ENCODE results near the gene SOX18. TPM values are rescaled to one million over a fixed set of nuclear protein-coding genes. Genes with fewer than 3 reads are reported as not detected.

SOX18 gene
- total and polyA plus RNA-seq, 2 of the 13 experiments (the other 11 are each of a cell fraction or from before 2014, with no cell fraction given), result 1.6 to 1.9 TPM

DNA sequence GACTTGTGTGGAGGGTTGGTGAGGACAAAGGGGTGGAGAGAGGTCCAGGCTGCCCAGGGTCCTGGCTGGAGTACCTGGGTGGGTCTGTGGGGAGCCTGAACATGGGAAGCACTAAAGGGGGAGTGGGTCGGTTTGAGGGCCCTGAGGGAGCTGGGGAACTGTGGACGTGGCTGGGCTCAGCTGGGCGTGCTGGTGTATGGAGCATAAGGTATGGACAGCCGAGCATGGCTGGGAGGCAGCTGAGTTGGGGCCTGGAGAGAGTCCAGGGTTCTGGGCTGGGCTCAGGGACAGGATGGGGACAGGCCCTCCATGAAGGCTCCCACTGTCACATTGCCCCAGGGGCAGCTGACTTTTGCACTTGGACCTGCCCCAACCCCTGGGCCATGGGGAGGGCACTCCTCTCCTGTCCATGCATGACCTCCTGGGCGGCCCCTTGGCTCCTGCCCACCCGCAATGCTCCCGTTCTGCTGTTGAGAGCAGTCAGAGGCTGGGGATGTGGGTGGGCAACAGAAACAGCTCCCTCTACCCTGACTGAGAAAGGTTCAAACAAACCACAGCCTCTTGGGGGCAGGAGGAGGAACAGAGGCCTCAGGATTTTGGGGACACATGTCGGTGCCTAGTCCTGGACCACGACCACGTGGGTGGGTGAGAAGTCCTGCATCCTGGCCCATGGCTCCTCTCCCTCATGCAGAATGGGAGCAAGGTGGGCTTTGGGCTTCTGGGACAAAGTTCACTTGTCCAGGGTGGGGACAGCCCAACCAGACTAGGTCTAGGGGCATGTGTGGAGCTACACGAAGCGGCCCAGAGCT is 9.0 kb downstream of the SOX18 start (continued):
- TF ChIP-seq NFKBIZ (CRISPR knock-in tag; IDR thresholded peaks at IDR 0.05) (no peak), DNMT3B (CRISPR knock-in tag; conservative IDR thresholded peaks at IDR 0.05) (no peak), ARID4A (CRISPR knock-in tag; IDR thresholded peaks at IDR 0.05; ENCODE audit: borderline replicate concordance) (0 out of 2 replicates have a peak, but pooled peaks have one; percentile 45), ZNF180 (CRISPR knock-in tag; IDR thresholded peaks at IDR 0.05; ENCODE audit: borderline replicate concordance, low read depth) (no peak; the same call in 1 of the 2 replicates), AFF4 (CRISPR knock-in tag; IDR thresholded peaks at IDR 0.05) (no peak), SMAD9 (CRISPR knock-in tag; IDR thresholded peaks at IDR 0.05) (0 out of 2 replicates have a peak, but pooled peaks have one; percentile 13), HMGA1 (CRISPR knock-in tag; conservative IDR thresholded peaks at IDR 0.05) (no peak), BCL3 (CRISPR knock-in tag; IDR thresholded peaks at IDR 0.05) (no peak), BORCS8-MEF2B (CRISPR knock-in tag; IDR thresholded peaks at IDR 0.05) (peak; percentile 44; the same call in 1 of the 2 replicates), RFX1 (IDR thresholded peaks at IDR 0.05) (no peak), ZNF124 (CRISPR knock-in tag; IDR thresholded peaks at IDR 0.05) (peak; percentile 15; the same call in 1 of the 2 replicates), SKIL (CRISPR knock-in tag; IDR thresholded peaks at IDR 0.05; ENCODE audit: borderline replicate concordance) (no peak)

Measured in HepG2 (cell line).